UCSD-AML1 (cell line): ENCODE measurements around the gene MRGPRX3.
"Not testable (repeated sequence)": the region's sequence is repeated elsewhere in the genome, so short reads cannot be mapped to it uniquely, and the experiment has no call there.

Experiments
- DNase-seq: peaks from one replicate; lab custom pipeline; 2025; ENCODE audit not compliant: unreplicated experiment; lab: John Stamatoyannopoulos, UW

MRGPRX3 gene

DNA sequence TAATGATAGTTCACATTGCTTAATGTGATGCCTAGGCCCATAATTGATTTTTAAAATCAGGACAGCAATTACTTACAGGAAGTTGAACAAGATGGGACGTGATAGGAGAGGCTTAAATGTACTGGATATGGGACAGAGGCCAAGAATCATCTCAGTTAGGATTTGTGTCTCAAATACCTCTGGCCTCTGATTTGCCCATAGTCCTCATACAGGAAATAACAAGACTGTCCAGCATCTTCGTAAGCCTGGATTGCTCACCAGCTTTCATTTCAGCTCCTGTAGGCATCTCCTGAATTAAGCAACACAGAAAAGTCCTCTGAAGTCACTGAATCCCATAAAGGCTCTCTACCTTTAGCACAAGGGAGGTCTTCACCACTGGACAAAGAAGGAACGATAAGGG is at the start of gene MRGPRX3:
TSS of gene MRGPRX3 (plus strand) at position 231 of the 400 bp plus-strand sequence. CDS start 4,632 bp downstream, outside the sequence.
- no peak for DNase-seq

DNA sequence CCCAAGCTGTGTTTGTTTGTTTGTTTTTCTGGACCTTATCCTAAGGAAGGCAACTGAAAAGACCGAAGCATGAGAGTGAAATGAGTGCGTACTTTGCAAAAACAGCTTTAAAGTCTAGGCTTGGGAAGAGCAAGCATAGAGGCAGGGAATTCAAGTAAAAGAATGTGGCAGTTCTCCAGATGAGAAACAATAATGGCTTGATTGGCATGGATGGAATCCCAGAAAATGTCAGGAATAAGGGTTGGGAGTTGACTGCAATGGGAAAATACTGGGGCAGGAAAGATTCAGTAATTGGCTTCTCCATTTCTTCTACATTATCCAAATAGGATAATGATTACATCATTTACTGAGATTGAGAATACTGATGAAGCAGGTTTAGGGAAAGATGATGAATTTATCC is 44.0 kb upstream of the MRGPRX3 start:
- no peak for DNase-seq

DNA sequence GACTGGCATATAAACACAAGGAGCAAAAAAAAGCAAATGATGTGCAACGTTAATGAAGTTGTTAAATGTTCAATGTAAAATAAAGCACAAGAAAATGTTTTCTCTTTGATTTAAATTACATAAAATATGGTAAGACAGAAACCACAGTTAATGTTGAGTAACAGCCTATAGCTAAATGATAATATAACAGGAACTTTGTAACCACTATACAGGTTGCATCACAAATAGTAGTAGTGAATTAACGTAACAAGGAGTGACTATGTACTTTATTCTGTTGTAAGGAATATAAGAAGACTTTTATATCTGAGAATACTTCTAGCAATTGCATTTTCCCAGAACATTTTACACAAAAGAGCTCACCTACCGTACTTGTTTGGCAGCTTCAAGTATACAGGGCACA is 43.4 kb upstream of the MRGPRX3 start:
- DNase-seq: no peak

- no peak for DNase-seq
Measured at GRCh38 chr11:18091731-18092130, 40.6 kb upstream of the MRGPRX3 start.

DNA sequence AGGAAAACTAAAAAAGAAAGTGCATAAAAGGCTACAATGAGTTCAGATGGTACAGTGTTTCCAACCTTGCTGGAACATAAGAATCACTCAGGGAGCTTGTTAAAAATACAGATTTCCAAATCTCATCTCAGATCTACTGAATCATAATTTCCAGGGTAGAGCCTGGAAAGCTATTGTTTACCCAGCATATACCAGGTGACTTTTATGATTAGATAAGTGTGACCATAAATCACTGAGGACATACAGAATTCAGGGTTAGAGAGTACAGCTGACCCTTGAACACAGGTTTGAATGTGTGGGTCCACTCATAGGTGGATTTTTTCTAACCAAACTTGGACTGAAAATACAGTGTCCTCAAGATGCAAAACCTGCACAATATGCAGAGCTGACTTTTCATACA is 38.4 kb upstream of the MRGPRX3 start:
- no peak for DNase-seq

- no peak for DNase-seq
Measured at GRCh38 chr11:18100926-18101656, 31.3 kb upstream of the MRGPRX3 start.

GRCh38 chr11:18105086-18105801 is 27.1 kb upstream of the MRGPRX3 start:
- DNase-seq: no peak

- DNase-seq: peak; percentile 89
Measured at GRCh38 chr11:18105802-18106574, 26.4 kb upstream of the MRGPRX3 start, which contains the start of gene SAAL1. Gene SAAL1 (minus strand): TSS chr11:18106082. CDS start chr11:18106041, 41 bp downstream.

DNA sequence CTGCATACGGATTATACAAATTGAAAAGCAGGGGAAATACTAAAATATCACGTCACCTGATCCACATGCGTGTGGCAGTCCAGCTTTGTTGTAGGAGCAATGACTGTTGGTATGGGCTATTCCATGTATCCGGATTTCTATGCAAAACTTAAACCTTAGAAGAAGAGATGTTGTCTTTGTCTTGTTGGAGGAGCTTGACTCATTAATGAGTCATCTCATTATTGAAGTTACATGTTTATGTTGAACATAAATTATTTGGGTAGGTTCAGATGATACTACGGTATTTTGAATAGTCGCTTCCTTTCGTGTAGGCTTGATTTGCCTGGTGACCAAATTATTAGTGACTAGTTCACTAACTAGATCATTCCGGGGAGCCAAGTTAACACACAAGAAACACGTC is 25.7 kb upstream of the MRGPRX3 start:
- DNase-seq: no peak

DNA sequence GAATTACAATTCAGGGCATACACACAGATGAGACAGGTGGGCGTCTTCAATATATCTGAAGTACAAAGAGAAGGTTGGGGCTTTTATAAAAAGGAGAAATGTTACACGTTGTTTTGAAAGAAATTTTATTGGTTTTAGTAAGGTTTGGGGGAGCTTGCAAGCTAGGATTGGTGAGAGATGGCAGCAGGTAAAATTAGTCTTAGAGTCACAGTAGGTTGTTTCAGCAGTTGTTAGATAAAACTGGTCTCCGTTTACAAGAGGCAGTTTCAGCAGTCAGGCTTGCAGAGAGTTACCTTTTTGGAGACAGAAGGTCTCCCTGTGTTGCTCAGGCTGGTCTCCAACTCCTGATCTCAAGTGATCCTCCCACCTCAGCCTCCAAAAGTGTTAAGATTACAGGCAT is 24.1 kb upstream of the MRGPRX3 start:
- DNase-seq: no peak

DNA sequence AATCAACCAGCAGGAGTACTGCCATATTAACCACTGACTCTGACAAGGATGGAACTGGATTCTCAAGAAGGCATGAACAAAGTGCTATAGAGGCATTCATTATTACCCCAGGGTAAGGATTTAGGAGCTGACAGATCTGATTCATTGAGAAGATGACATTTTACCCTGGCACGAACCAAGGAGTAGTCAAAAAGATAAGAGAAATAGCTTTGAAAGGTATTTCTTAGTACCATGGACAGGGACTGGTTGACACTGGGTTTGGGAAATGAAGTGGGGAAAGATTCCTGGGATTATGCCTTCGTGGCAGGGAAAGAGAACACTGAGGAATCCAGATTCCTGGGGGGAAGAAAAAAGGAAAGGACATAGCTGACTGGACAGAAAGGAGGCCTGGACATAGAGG is 21.4 kb upstream of the MRGPRX3 start:
- DNase-seq: no peak

DNA sequence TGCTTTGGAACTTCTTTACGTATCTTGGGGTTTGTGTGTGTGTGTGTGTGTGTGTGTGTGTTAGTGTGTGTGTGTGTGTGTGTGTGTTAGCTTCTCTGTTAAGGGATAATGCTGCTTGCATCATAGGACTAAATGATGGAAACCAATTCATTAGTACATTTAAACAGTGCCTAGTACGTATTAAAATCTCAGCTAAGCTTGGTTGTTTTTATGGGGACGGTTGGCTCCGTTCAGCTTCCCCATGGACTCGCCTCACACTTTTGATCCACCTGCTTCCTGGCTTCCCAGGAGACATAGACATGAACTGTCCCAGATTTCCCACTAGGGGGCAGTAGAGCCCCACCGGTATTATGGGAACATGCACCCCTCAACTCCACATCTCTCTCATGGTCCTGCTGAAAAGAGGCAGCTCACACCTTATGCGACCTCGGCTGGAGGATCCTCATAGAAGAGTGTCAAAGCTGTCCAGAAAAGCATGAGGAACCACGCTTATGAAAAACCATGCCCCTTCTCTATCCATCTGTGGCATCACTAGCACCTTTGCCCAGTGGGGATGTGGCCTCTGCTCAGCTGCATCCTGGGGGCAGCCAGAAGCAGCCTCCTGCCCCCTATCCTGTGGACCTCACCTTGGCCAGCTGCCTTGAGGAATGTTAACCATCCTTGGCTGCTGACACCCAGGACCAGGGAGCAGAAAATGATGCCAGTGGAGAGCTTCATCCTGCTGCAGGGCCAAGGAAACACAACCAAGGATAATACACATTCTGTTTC is 16.8 kb upstream of the MRGPRX3 start:
- DNase-seq: peak; percentile 42

DNA sequence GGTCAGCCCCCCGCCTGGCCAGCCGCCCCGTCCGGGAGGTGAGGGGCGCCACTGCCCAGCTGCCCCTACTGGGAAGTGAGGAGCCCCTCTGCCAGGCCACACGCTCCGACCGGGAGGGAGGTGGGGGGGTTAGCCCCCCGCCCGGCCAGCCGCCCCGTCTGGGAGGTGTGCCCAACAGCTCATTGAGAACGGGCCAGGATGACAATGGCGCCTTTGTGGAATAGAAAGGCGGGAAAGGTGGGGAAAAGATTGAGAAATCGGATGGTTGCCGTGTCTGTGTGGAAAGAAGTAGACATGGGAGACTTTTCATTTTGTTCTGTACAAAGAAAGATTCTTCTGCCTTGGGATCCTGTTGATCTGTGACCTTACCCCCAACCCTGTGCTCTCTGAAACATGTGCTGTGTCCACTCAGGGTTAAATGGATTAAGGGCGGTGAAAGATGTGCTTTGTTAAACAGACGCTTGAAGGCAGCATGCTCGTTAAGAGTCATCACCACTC is 11.0 kb upstream of the MRGPRX3 start:
- DNase-seq: not testable (repeated sequence)

- not testable (repeated sequence) for DNase-seq
Measured at GRCh38 chr11:18131115-18131514, 1.3 kb upstream of the MRGPRX3 start.

DNA sequence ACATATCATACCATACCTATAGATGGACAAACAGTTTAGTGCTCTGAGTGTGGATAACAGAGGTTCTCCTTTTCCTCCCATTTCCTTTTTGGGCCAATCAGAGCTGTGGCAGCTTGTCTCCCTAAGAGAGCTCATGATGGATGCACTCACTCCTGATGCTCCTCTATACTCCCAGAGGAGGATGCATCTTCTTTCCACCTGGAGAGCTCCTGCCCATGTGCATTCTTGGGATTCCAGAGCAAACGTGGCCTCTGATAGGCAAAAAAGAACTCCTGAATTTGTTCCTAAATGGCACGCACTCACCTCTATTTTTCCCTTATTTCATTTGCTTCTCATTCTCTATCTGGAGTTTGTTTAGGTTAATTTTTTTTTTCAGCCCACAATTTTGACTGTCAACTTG is 2.9 kb downstream of the MRGPRX3 start:
- DNase-seq: no peak

DNA sequence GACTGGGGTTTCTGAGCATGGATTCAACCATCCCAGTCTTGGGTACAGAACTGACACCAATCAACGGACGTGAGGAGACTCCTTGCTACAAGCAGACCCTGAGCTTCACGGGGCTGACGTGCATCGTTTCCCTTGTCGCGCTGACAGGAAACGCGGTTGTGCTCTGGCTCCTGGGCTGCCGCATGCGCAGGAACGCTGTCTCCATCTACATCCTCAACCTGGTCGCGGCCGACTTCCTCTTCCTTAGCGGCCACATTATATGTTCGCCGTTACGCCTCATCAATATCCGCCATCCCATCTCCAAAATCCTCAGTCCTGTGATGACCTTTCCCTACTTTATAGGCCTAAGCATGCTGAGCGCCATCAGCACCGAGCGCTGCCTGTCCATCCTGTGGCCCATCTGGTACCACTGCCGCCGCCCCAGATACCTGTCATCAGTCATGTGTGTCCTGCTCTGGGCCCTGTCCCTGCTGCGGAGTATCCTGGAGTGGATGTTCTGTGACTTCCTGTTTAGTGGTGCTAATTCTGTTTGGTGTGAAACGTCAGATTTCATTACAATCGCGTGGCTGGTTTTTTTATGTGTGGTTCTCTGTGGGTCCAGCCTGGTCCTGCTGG is 4.9 kb downstream of the MRGPRX3 start:
- DNase-seq: no peak

DNA sequence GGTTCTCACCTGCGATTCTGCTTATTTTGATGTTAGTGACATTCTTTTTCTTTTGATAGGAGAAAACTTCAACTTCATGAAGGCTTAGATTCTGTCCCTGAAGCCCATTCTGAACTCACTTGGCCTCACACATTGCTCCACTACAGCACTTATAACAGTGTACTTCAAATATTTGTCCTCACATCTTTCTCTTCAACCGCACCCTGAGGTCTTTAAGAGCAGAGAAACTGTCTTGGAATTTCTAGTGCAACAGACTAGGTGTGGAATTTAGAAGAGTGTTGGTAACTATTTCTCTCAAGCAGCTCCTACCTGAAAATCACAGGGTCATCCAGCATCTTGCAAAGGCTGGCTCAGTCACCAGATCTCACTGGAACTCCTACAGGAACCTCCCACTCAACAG is 7.8 kb downstream of the MRGPRX3 start:
- no peak for DNase-seq

- no peak for DNase-seq
Measured at GRCh38 chr11:18144243-18144642, 11.9 kb downstream of the MRGPRX3 start.

- DNase-seq: no peak
Measured at GRCh38 chr11:18145025-18145424, 12.7 kb downstream of the MRGPRX3 start.

DNA sequence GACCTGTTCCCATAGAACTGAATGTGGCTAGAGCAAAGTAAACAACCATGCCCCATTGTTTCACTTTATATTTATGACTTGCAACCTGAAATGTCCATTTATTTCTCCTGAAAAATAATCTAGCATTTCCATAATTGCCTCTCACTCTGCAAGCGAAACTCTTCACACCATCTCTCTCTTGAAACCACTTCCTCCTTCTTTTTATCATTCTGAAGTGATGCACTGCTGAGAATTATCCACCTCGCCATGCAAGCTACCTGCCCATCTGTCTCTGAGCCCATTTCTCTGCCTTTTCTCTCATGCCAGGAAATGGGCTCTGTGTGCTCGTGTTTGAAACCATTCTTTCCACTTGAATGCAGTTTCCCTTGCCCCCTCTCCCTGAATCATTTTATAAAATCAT is 13.5 kb downstream of the MRGPRX3 start:
- no peak for DNase-seq
